GM12878 (cell line): ENCODE measurements around the gene BCKDHA. TPM values are rescaled to one million over a fixed set of nuclear protein-coding genes. Genes with fewer than 3 reads are reported as not detected.

Experiments
- CBFB ChIP-seq: IDR thresholded peaks from 2 replicates; pipeline ENCODE4 v1.6.1; 2016; ENCODE audit warnings: antibody characterized with exemption, low read depth
- CBX3 ChIP-seq: fragments of 200-600 bp; sonication (generic); IDR thresholded peaks from 2 replicates; pipeline ENCODE4 v1.6.1; 2016; ENCODE audit warnings: low read depth, borderline replicate concordance
- CBX5 ChIP-seq: sonication (generic); IDR thresholded peaks from 2 replicates; pipeline ENCODE4 v1.6.1; 2016; ENCODE audit warnings: low read depth, moderate library complexity, mild to moderate bottlenecking, inconsistent platforms
- CHD2 ChIP-seq: IDR thresholded peaks from 2 replicates; pipeline ENCODE4 v1.6.1; 2011; ENCODE audit warnings: low read depth, low read length, improper control_type of control experiment, borderline replicate concordance
- EGR1 ChIP-seq, 2 experiments: IDR thresholded peaks; 1 replicate in 1 of 2; 2 replicates in 1 of 2; pipeline ENCODE4 v1.6.1; 2011 to 2012; ENCODE audit warnings: low read depth in 2 of 2, low read length in 2 of 2, borderline replicate concordance in 1 of 2, mild to moderate bottlenecking in 1 of 2, moderate library complexity in 1 of 2
- FOXM1 ChIP-seq: IDR thresholded peaks from 2 replicates; pipeline ENCODE4 v1.6.1; 2012; ENCODE audit warnings: low read depth, mild to moderate bottlenecking, inconsistent platforms, low read length, moderate library complexity
- HCFC1 ChIP-seq: fragments of 150-350 bp; IDR thresholded peaks from 2 replicates; pipeline ENCODE4 v1.6.1; 2014; ENCODE audit warnings: low read length
- MEF2B ChIP-seq: fragments of 450-650 bp; IDR thresholded peaks from 2 replicates; pipeline ENCODE4 v1.6.1; 2018; ENCODE audit warnings: mild to moderate bottlenecking, moderate library complexity; ENCODE audit not compliant: partially characterized antibody, poor library complexity, severe bottlenecking
- MYB ChIP-seq: fragments of 150-350 bp; IDR thresholded peaks from 2 replicates; pipeline ENCODE4 v1.6.1; 2014; ENCODE audit warnings: mild to moderate bottlenecking, low read depth, low read length, borderline replicate concordance
- NBN ChIP-seq: fragments of 450-650 bp; IDR thresholded peaks from 2 replicates; pipeline ENCODE4 v1.6.1; 2016
- NFYA ChIP-seq: IDR thresholded peaks from 2 replicates; pipeline ENCODE4 v1.6.1; 2011; ENCODE audit warnings: low read depth, mild to moderate bottlenecking, low read length, improper control_type of control experiment, borderline replicate concordance
- PAX5 ChIP-seq: IDR thresholded peaks from 2 replicates; pipeline ENCODE4 v1.6.1; 2011; ENCODE audit warnings: low read depth, low read length, borderline replicate concordance
- PML ChIP-seq: IDR thresholded peaks from 2 replicates; pipeline ENCODE4 v1.6.1; 2012; ENCODE audit warnings: low read length, inconsistent platforms
- RAD51 ChIP-seq: fragments of 450-650 bp; IDR thresholded peaks from 2 replicates; pipeline ENCODE4 v1.6.1; 2016; ENCODE audit warnings: moderate library complexity, mild to moderate bottlenecking, inconsistent platforms
- RB1 ChIP-seq: fragments of 450-650 bp; formaldehyde crosslinking; IDR thresholded peaks from 2 replicates; pipeline ENCODE4 v1.6.1; 2017; ENCODE audit warnings: mild to moderate bottlenecking, borderline replicate concordance
- SREBF1 ChIP-seq: IDR thresholded peaks from 2 replicates; pipeline ENCODE4 v1.6.1; 2012; ENCODE audit warnings: mild to moderate bottlenecking, low read length
- SUPT20H ChIP-seq: IDR thresholded peaks from 2 replicates; pipeline ENCODE4 v1.6.1; 2011; ENCODE audit warnings: low read depth, mild to moderate bottlenecking, low read length, moderate library complexity, borderline replicate concordance; ENCODE audit not compliant: control insufficient read depth
- YBX1 ChIP-seq: fragments of 450-650 bp; IDR thresholded peaks from 2 replicates; pipeline ENCODE4 v1.6.1; 2016; ENCODE audit warnings: antibody characterized with exemption
- ZNF384 ChIP-seq: IDR thresholded peaks from 2 replicates; pipeline ENCODE4 v1.6.1; 2012; ENCODE audit warnings: low read depth, mild to moderate bottlenecking, low read length, improper control_type of control experiment, borderline replicate concordance
- polyA plus RNA-seq, 11 experiments: library from polyadenylated mRNA; depleted of rRNA in 4 of 11; unstranded in 6 of 11; stranded (reverse) in 5 of 11; fragments of >200 nt; fragmentation: Nextera tagmentation in 4 of 11; fragmentation: Illumina TruSeq in 1 of 11; extraction: Ambion mirVana in 4 of 11; extraction: Trizol in 1 of 11; gene quantifications; 1 replicate in 1 of 11; 2 replicates in 10 of 11; pipeline versions ENCODE4 v1.2.1 to v1.2.3, GENCODE V29; 2011 to 2016; ENCODE audit warnings: inconsistent platforms in 2 of 11, missing spikeins in 2 of 11, low read depth in 1 of 11
- total RNA-seq, 4 experiments: library from RNA; depleted of rRNA in 3 of 4; stranded (reverse); fragments of >200 nt in 3 of 4; fragmentation: Illumina TruSeq in 1 of 4; extraction: Trizol in 1 of 4; gene quantifications; 2 replicates each; pipeline versions ENCODE4 v1.2.1 to v1.2.3, GENCODE V29; 2013 to 2021
- TF ChIP-seq, protein P1 (sequence below): fragments of 450-650 bp; formaldehyde crosslinking; IDR thresholded peaks from 2 replicates; pipeline ENCODE4 v1.5.0; 2022; ENCODE audit warnings: mild to moderate bottlenecking, missing genetic modification characterization
- TF ChIP-seq, protein P2 (sequence below): fragments of 450-650 bp; IDR thresholded peaks from 2 replicates; pipeline ENCODE4 v1.6.1; 2018; ENCODE audit warnings: borderline replicate concordance, mild to moderate bottlenecking; ENCODE audit not compliant: partially characterized antibody
- TF ChIP-seq, protein P3 (sequence below): fragments of 450-650 bp; IDR thresholded peaks from 2 replicates; pipeline ENCODE4 v1.6.1; 2014; ENCODE audit warnings: mild to moderate bottlenecking
- TF ChIP-seq, protein P4 (sequence below): fragments of 450-650 bp; IDR thresholded peaks from 2 replicates; pipeline ENCODE4 v1.6.1; 2016; ENCODE audit warnings: mild to moderate bottlenecking

The BCKDHA gene
- total and polyA plus RNA-seq, 10 of the 15 experiments (the other 5 are each of a cell fraction or from before 2014, with no cell fraction given) = 9.9 to 107 (median 46.4) TPM

DNA sequence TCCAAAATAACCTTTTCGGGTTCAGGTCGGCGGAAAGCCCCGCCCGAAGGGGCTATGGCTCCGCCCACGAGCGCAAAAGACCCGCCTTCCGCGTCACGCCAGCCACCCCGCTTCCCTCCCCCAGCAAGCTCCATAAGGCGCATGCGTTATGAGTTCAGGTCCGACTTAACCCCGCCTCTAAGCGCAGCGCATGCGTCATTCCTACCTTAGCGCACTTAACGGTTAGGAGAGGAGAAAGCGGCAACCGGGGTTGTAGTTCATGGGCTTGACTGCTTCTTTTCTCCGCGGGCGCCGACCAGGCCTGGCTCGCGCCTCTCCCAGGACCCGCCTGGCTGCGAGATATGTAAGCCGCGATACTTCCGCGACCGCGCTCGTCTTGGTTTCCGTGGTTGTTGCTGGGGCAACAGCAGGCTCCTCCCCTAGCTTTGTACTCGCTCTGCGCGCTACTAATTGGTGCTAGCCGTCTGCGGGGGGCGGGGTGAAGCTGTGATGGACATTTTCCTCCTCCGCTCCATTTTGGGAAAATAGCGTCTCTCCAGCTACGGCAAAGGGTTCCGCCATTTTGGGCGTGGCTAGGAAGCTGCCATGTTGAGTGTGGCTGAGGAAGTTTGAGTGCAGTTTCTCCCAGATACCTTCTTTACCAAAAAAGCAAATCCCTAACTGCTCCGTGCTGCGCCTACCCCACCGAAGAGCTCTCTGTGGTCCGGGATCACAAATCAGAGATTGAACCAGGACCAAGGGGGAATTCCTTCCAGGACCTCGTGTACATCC, 33.7 kb upstream of the BCKDHA start, which contains the start of gene B9D2 (continued):
- TF ChIP-seq MYB (no peak), RAD51 (peak; percentile 66), PML (peak; percentile 90; the same call in 1 of the 2 replicates), SREBF1 (no peak), MEF2B (peak; percentile 34), HCFC1 (peak; percentile 82), CBX5 (no peak), RB1 (no peak; the same call in 1 of the 2 replicates), YBX1 (no peak), ZNF384 (no peak), NBN (0 out of 2 replicates have a peak, but pooled peaks have one; percentile 47), CBFB (peak; percentile 32; the same call in 1 of the 2 replicates), PAX5 (no peak), NFYA (no peak; the same call in 1 of the 2 replicates), CHD2 (peak; percentile 80), SUPT20H (no peak), EGR1 (IDR thresholded peaks at IDR 0.05; ENCODE audit: borderline replicate concordance in 1 of 2, low read depth in 2 of 2, low read length in 2 of 2) (no peak), FOXM1 (no peak), CBX3 (no peak)
- TF ChIP-seq, protein P1, sequence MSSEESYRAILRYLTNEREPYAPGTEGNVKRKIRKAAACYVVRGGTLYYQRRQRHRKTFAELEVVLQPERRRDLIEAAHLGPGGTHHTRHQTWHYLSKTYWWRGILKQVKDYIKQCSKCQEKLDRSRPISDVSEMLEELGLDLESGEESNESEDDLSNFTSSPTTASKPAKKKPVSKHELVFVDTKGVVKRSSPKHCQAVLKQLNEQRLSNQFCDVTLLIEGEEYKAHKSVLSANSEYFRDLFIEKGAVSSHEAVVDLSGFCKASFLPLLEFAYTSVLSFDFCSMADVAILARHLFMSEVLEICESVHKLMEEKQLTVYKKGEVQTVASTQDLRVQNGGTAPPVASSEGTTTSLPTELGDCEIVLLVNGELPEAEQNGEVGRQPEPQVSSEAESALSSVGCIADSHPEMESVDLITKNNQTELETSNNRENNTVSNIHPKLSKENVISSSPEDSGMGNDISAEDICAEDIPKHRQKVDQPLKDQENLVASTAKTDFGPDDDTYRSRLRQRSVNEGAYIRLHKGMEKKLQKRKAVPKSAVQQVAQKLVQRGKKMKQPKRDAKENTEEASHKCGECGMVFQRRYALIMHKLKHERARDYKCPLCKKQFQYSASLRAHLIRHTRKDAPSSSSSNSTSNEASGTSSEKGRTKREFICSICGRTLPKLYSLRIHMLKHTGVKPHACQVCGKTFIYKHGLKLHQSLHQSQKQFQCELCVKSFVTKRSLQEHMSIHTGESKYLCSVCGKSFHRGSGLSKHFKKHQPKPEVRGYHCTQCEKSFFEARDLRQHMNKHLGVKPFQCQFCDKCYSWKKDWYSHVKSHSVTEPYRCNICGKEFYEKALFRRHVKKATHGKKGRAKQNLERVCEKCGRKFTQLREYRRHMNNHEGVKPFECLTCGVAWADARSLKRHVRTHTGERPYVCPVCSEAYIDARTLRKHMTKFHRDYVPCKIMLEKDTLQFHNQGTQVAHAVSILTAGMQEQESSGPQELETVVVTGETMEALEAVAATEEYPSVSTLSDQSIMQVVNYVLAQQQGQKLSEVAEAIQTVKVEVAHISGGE (CRISPR knock-in tag) = no peak
- TF ChIP-seq, protein P2, sequence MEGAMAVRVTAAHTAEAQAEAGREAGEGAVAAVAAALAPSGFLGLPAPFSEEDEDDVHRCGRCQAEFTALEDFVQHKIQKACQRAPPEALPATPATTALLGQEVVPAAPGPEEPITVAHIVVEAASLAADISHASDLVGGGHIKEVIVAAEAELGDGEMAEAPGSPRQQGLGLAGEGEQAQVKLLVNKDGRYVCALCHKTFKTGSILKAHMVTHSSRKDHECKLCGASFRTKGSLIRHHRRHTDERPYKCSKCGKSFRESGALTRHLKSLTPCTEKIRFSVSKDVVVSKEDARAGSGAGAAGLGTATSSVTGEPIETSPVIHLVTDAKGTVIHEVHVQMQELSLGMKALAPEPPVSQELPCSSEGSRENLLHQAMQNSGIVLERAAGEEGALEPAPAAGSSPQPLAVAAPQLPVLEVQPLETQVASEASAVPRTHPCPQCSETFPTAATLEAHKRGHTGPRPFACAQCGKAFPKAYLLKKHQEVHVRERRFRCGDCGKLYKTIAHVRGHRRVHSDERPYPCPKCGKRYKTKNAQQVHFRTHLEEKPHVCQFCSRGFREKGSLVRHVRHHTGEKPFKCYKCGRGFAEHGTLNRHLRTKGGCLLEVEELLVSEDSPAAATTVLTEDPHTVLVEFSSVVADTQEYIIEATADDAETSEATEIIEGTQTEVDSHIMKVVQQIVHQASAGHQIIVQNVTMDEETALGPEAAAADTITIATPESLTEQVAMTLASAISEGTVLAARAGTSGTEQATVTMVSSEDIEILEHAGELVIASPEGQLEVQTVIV = peak; percentile 85
- TF ChIP-seq, protein P3, sequence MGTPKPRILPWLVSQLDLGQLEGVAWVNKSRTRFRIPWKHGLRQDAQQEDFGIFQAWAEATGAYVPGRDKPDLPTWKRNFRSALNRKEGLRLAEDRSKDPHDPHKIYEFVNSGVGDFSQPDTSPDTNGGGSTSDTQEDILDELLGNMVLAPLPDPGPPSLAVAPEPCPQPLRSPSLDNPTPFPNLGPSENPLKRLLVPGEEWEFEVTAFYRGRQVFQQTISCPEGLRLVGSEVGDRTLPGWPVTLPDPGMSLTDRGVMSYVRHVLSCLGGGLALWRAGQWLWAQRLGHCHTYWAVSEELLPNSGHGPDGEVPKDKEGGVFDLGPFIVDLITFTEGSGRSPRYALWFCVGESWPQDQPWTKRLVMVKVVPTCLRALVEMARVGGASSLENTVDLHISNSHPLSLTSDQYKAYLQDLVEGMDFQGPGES = no peak
- TF ChIP-seq, protein P4, sequence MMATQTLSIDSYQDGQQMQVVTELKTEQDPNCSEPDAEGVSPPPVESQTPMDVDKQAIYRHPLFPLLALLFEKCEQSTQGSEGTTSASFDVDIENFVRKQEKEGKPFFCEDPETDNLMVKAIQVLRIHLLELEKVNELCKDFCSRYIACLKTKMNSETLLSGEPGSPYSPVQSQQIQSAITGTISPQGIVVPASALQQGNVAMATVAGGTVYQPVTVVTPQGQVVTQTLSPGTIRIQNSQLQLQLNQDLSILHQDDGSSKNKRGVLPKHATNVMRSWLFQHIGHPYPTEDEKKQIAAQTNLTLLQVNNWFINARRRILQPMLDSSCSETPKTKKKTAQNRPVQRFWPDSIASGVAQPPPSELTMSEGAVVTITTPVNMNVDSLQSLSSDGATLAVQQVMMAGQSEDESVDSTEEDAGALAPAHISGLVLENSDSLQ = peak; percentile 97
